Subcutaneous abdominal adipose tissue (tissue), 5 donors: Measurements from ENCODE around the gene MACROD2.

ENCODE experiments used
- H3K27ac ChIP-seq: one replicate; pipeline ENCODE4 v1.7.0; 2013; ENCODE audit warnings: low read depth, mild to moderate bottlenecking, inconsistent platforms, low read length, moderate library complexity
- H3K27me3 ChIP-seq, 5 donors: one replicate each; pipeline ENCODE4 v1.7.0; 2013; ENCODE audit warnings: low read length in 5 of 5, inconsistent platforms in 1 of 5; ENCODE audit not compliant: control insufficient read depth in 5 of 5, insufficient read depth in 4 of 5
- H3K36me3 ChIP-seq, 5 donors: one replicate each; pipeline ENCODE4 v1.7.0; 2013; ENCODE audit warnings: low read length in 5 of 5; ENCODE audit not compliant: control insufficient read depth in 5 of 5, insufficient read depth in 5 of 5
- H3K4me1 ChIP-seq, 5 donors: one replicate each; pipeline ENCODE4 v1.7.0; 2013; ENCODE audit warnings: low read length in 5 of 5, mild to moderate bottlenecking in 3 of 5, moderate library complexity in 1 of 5; ENCODE audit not compliant: control insufficient read depth in 5 of 5, insufficient read depth in 5 of 5
- H3K4me3 ChIP-seq, 5 donors: one replicate each; pipeline ENCODE4 v1.7.0; 2013; ENCODE audit warnings: low read length in 5 of 5, low read depth in 1 of 5
- H3K9ac ChIP-seq, 5 donors: one replicate each; pipeline ENCODE4 v1.7.0; 2013; ENCODE audit warnings: low read length in 5 of 5, mild to moderate bottlenecking in 4 of 5, moderate library complexity in 3 of 5
- H3K9me3 ChIP-seq, 5 donors: one replicate each; pipeline ENCODE4 v1.7.0; 2013; ENCODE audit warnings: low read length in 5 of 5; ENCODE audit not compliant: control insufficient read depth in 5 of 5
- donor health status: healthy.
- donor health status: healthy.
- donor health status: healthy.
- donor health status: healthy.
- donor health status: healthy.

Gene MACROD2

GRCh38 chr20:15555913-15556312 lies 1560.6 kb downstream of the MACROD2 start:
- Histone ChIP-seq H3K4me1 (no peaks in the 10 kb centered on the region), H3K27me3 (no peaks in the 10 kb centered on the region), H3K9ac (no peak overlapping the region), H3K9me3 (peaks cover 4 to 19% (median 11%) of the 10 kb centered on the region in 5 donors), H3K4me3 (no peak overlapping the region), H3K36me3 (no peaks in the 10 kb centered on the region), H3K27ac (no peak overlapping the region)

- Histone ChIP-seq H3K4me1 (no peaks in the 10 kb centered on the region), H3K4me3 (no peak overlapping the region), H3K27me3 (no peaks in the 10 kb centered on the region), H3K9ac (no peak overlapping the region), H3K36me3 (no peaks in the 10 kb centered on the region), H3K9me3 (peaks cover 4 to 16% (median 11%) of the 10 kb centered on the region in 5 donors), H3K27ac (no peak overlapping the region)
These were observed 1561.6 kb downstream of the MACROD2 start for GRCh38 chr20:15556869-15557268.

GRCh38 chr20:15561070-15561569 lies 1565.8 kb downstream of the MACROD2 start:
- Histone ChIP-seq H3K27me3 (no peaks in the 10 kb centered on the region), H3K36me3 (no peaks in the 10 kb centered on the region), H3K9ac (no peak overlapping the region), H3K27ac (no peak overlapping the region), H3K9me3 (no peaks in the 10 kb centered on the region), H3K4me1 (no peaks in the 10 kb centered on the region), H3K4me3 (no peak overlapping the region)

- Histone ChIP-seq H3K4me3 (no peak overlapping the region), H3K27me3 (no peaks in the 10 kb centered on the region), H3K27ac (no peak overlapping the region), H3K9me3 (no peaks in the 10 kb centered on the region), H3K9ac (no peak overlapping the region), H3K36me3 (no peaks in the 10 kb centered on the region), H3K4me1 (no peaks in the 10 kb centered on the region)
These were observed 1566.5 kb downstream of the MACROD2 start for GRCh38 chr20:15561707-15562404.

- Histone ChIP-seq H3K27ac (no peak overlapping the region), H3K4me1 (no peaks in the 10 kb centered on the region), H3K36me3 (no peaks in the 10 kb centered on the region), H3K9me3 (no peaks in the 10 kb centered on the region), H3K9ac (no peak overlapping the region), H3K27me3 (no peaks in the 10 kb centered on the region), H3K4me3 (no peak overlapping the region)
These were observed 1568.5 kb downstream of the MACROD2 start for GRCh38 chr20:15563836-15564235.

GRCh38 chr20:15564981-15565380 lies 1569.7 kb downstream of the MACROD2 start:
- no peaks in the 10 kb centered on the region for H3K27me3 ChIP-seq
- H3K4me1 ChIP-seq = no peaks in the 10 kb centered on the region
- H3K9ac ChIP-seq = no peak overlapping the region
- no peaks in the 10 kb centered on the region for H3K36me3 ChIP-seq
- no peak overlapping the region for H3K4me3 ChIP-seq
- no peak overlapping the region for H3K27ac ChIP-seq
- H3K9me3 ChIP-seq = no peaks in the 10 kb centered on the region

GRCh38 chr20:15565786-15566185 lies 1570.5 kb downstream of the MACROD2 start:
- Histone ChIP-seq H3K4me1 (no peaks in the 10 kb centered on the region), H3K9ac (no peak overlapping the region), H3K9me3 (no peaks in the 10 kb centered on the region), H3K36me3 (no peaks in the 10 kb centered on the region), H3K4me3 (no peak overlapping the region), H3K27me3 (no peaks in the 10 kb centered on the region), H3K27ac (no peak overlapping the region)

GRCh38 chr20:15567219-15567618 lies 1571.9 kb downstream of the MACROD2 start:
- Histone ChIP-seq H3K9me3 (no peaks in the 10 kb centered on the region), H3K27me3 (no peaks in the 10 kb centered on the region), H3K36me3 (no peaks in the 10 kb centered on the region), H3K9ac (no peak overlapping the region), H3K4me3 (no peak overlapping the region), H3K27ac (no peak overlapping the region), H3K4me1 (no peaks in the 10 kb centered on the region)

GRCh38 chr20:15570156-15570555 lies 1574.8 kb downstream of the MACROD2 start:
- Histone ChIP-seq H3K27ac (no peak overlapping the region), H3K9me3 (no peaks in the 10 kb centered on the region), H3K4me1 (no peaks in the 10 kb centered on the region), H3K27me3 (no peaks in the 10 kb centered on the region), H3K9ac (no peak overlapping the region), H3K4me3 (no peak overlapping the region), H3K36me3 (no peaks in the 10 kb centered on the region)

GRCh38 chr20:15571056-15571455 lies 1575.7 kb downstream of the MACROD2 start:
- no peaks in the 10 kb centered on the region for H3K27me3 ChIP-seq
- H3K27ac ChIP-seq = no peak overlapping the region
- no peak overlapping the region for H3K4me3 ChIP-seq
- no peaks in the 10 kb centered on the region for H3K9me3 ChIP-seq
- H3K36me3 ChIP-seq = no peaks in the 10 kb centered on the region
- no peak overlapping the region for H3K9ac ChIP-seq
- no peaks in the 10 kb centered on the region for H3K4me1 ChIP-seq
